Measurements from ENCODE around the gene GGT6. TPM values are rescaled to one million over a fixed set of nuclear protein-coding genes. Genes with fewer than 3 reads are reported as not detected.
"Not testable (repeated sequence)": the region's sequence is repeated elsewhere in the genome, so short reads cannot be mapped to it uniquely, and the experiment has no call there.

GGT6 gene
- total RNA-seq, 2 donors from 2014 or later = not detected

GRCh38 chr17:4587195-4587594 is 26.8 kb upstream of the GGT6 start:
- no peak for DNase-seq (ENCODE audit: low spot score)
- no peaks in the 10 kb centered on the region for H3K36me3 Mint-ChIP-seq
- no peaks in the 10 kb centered on the region for H3K9me3 Mint-ChIP-seq
- H3K4me3 Mint-ChIP-seq = no peak overlapping the region
- H3K27me3 Mint-ChIP-seq = peaks cover 29 to 30% of the 10 kb centered on the region in 2 donors
- no peak for ATAC-seq
- H3K4me1 Mint-ChIP-seq (ENCODE audit: low read depth in 2 of 2) = peaks cover 0 to 6% of the 10 kb centered on the region in 2 donors
- H3K27ac Mint-ChIP-seq = no peak overlapping the region

- Mint-ChIP-seq H3K36me3 (no peaks in the 10 kb centered on the region), H3K4me3 (no peak overlapping the region), H3K27ac (no peak overlapping the region), H3K27me3 (peaks cover 30 to 33% of the 10 kb centered on the region in 2 donors), H3K9me3 (no peaks in the 10 kb centered on the region), H3K4me1 (ENCODE audit: low read depth in 2 of 2) (peaks cover 0 to 6% of the 10 kb centered on the region in 2 donors)
- ATAC-seq = no peak
- no peak for DNase-seq (ENCODE audit: low spot score)
These were observed 25.7 kb upstream of the GGT6 start for GRCh38 chr17:4586043-4586442.

- H3K27me3 Mint-ChIP-seq = peaks cover 27 to 34% of the 10 kb centered on the region in 2 donors
- no peaks in the 10 kb centered on the region for H3K9me3 Mint-ChIP-seq
- ATAC-seq (no peak), DNase-seq (ENCODE audit: low spot score) (no peak)
- H3K27ac Mint-ChIP-seq = no peak overlapping the region
- H3K36me3 Mint-ChIP-seq = no peaks in the 10 kb centered on the region
- no peak overlapping the region for H3K4me3 Mint-ChIP-seq
- peaks cover 0 to 6% of the 10 kb centered on the region in 2 donors for H3K4me1 Mint-ChIP-seq (ENCODE audit: low read depth in 2 of 2)
These were observed 25.2 kb upstream of the GGT6 start for GRCh38 chr17:4585638-4585994.

GRCh38 chr17:4584917-4585637 is 24.7 kb upstream of the GGT6 start:
- H3K36me3 Mint-ChIP-seq = no peaks in the 10 kb centered on the region
- DNase-seq (ENCODE audit: low spot score) = no peak
- peaks cover 22 to 29% of the 10 kb centered on the region in 2 donors for H3K27me3 Mint-ChIP-seq
- H3K4me3 Mint-ChIP-seq = no peak overlapping the region
- no peak for ATAC-seq
- H3K27ac Mint-ChIP-seq = no peak overlapping the region
- H3K4me1 Mint-ChIP-seq (ENCODE audit: low read depth in 2 of 2) = peaks cover 0 to 6% of the 10 kb centered on the region in 2 donors
- no peaks in the 10 kb centered on the region for H3K9me3 Mint-ChIP-seq

- H3K27ac Mint-ChIP-seq = no peak within 1 kb of the TSS
- no peaks in the 10 kb centered on the region for H3K9me3 Mint-ChIP-seq
- DNase-seq (ENCODE audit: low spot score) (peak; percentile 54), ATAC-seq (no peak)
- no peaks in the 10 kb centered on the region for H3K36me3 Mint-ChIP-seq
- H3K27me3 Mint-ChIP-seq = peaks cover 21 to 29% of the 10 kb centered on the region in 2 donors
- peaks cover 0 to 6% of the 10 kb centered on the region in 2 donors for H3K4me1 Mint-ChIP-seq (ENCODE audit: low read depth in 2 of 2)
- H3K4me3 Mint-ChIP-seq = peak within 1 kb of the TSS; percentile 40
These were observed 23.9 kb upstream of the GGT6 start, which contains the start of gene SMTNL2 for GRCh38 chr17:4584101-4584916. SMTNL2 (plus strand) TSS chr17:4584529; CDS start chr17:4584606, 77 bp downstream.

GRCh38 chr17:4583782-4584100 is 23.4 kb upstream of the GGT6 start:
- no peak for ATAC-seq
- no peak for DNase-seq (ENCODE audit: low spot score)
- Mint-ChIP-seq H3K9me3 (no peaks in the 10 kb centered on the region), H3K27me3 (peaks cover 21 to 29% of the 10 kb centered on the region in 2 donors), H3K36me3 (no peaks in the 10 kb centered on the region), H3K27ac (no peak overlapping the region), H3K4me3 (peak overlapping the region; percentile 40), H3K4me1 (ENCODE audit: low read depth in 2 of 2) (peaks cover 0 to 6% of the 10 kb centered on the region in 2 donors)

- H3K27me3 Mint-ChIP-seq = peaks cover 21 to 29% of the 10 kb centered on the region in 2 donors
These were observed 22.8 kb upstream of the GGT6 start for GRCh38 chr17:4583206-4583605.

GRCh38 chr17:4582691-4583090 is 22.3 kb upstream of the GGT6 start:
- no peaks in the 10 kb centered on the region for H3K36me3 Mint-ChIP-seq
- ATAC-seq = no peak
- no peak overlapping the region for H3K4me3 Mint-ChIP-seq
- H3K4me1 Mint-ChIP-seq (ENCODE audit: low read depth in 2 of 2) = peaks cover 0 to 6% of the 10 kb centered on the region in 2 donors
- H3K27me3 Mint-ChIP-seq = peaks cover 21 to 29% of the 10 kb centered on the region in 2 donors
- no peak for DNase-seq (ENCODE audit: low spot score)
- H3K9me3 Mint-ChIP-seq = no peaks in the 10 kb centered on the region
- H3K27ac Mint-ChIP-seq = no peak overlapping the region

More at GRCh38 chr17:4583206-4583605, 22.8 kb upstream of the GGT6 start:
- H3K27ac Mint-ChIP-seq = no peak overlapping the region
- no peaks in the 10 kb centered on the region for H3K9me3 Mint-ChIP-seq
- DNase-seq (ENCODE audit: low spot score) (no peak), ATAC-seq (no peak)
- no peak overlapping the region for H3K4me3 Mint-ChIP-seq
- H3K36me3 Mint-ChIP-seq = no peaks in the 10 kb centered on the region
- H3K4me1 Mint-ChIP-seq (ENCODE audit: low read depth in 2 of 2) = peaks cover 0 to 6% of the 10 kb centered on the region in 2 donors

- no peak overlapping the region for H3K4me3 Mint-ChIP-seq
- DNase-seq (ENCODE audit: low spot score) (peak; percentile 49), ATAC-seq (no peak)
- H3K27me3 Mint-ChIP-seq = peaks cover 21 to 29% of the 10 kb centered on the region in 2 donors
- no peak overlapping the region for H3K27ac Mint-ChIP-seq
- no peaks in the 10 kb centered on the region for H3K36me3 Mint-ChIP-seq
- H3K9me3 Mint-ChIP-seq = no peaks in the 10 kb centered on the region
- peaks cover 0 to 6% of the 10 kb centered on the region in 2 donors for H3K4me1 Mint-ChIP-seq (ENCODE audit: low read depth in 2 of 2)
These were observed 21.7 kb upstream of the GGT6 start for GRCh38 chr17:4582101-4582501.

GRCh38 chr17:4580291-4580690 is 19.9 kb upstream of the GGT6 start:
- Mint-ChIP-seq H3K4me3 (no peak overlapping the region), H3K36me3 (no peaks in the 10 kb centered on the region), H3K27me3 (peaks cover 10 to 20% of the 10 kb centered on the region in 2 donors), H3K4me1 (ENCODE audit: low read depth in 2 of 2) (peaks cover 0 to 6% of the 10 kb centered on the region in 2 donors), H3K9me3 (no peaks in the 10 kb centered on the region), H3K27ac (no peak overlapping the region)
- ATAC-seq (no peak), DNase-seq (ENCODE audit: low spot score) (no peak)

GRCh38 chr17:4579678-4580077 is 19.3 kb upstream of the GGT6 start:
- H3K36me3 Mint-ChIP-seq = no peaks in the 10 kb centered on the region
- H3K27ac Mint-ChIP-seq = no peak overlapping the region
- no peak for DNase-seq (ENCODE audit: low spot score)
- H3K4me3 Mint-ChIP-seq = no peak overlapping the region
- peaks cover 10 to 18% of the 10 kb centered on the region in 2 donors for H3K27me3 Mint-ChIP-seq
- peaks cover 0 to 6% of the 10 kb centered on the region in 2 donors for H3K4me1 Mint-ChIP-seq (ENCODE audit: low read depth in 2 of 2)
- ATAC-seq = no peak
- no peaks in the 10 kb centered on the region for H3K9me3 Mint-ChIP-seq

GRCh38 chr17:4578349-4578748 is 18.0 kb upstream of the GGT6 start:
- H3K4me3 Mint-ChIP-seq; ATAC-seq; H3K4me1 Mint-ChIP-seq (ENCODE audit: low read depth in 2 of 2); H3K9me3 Mint-ChIP-seq; H3K27ac Mint-ChIP-seq; DNase-seq (ENCODE audit: low spot score); H3K36me3 Mint-ChIP-seq: not testable (repeated sequence)
- H3K27me3 Mint-ChIP-seq = peaks cover 4 to 13% of the 10 kb centered on the region in 2 donors

GRCh38 chr17:4577386-4577993 is 17.1 kb upstream of the GGT6 start:
- ATAC-seq (no peak), DNase-seq (ENCODE audit: low spot score) (no peak)
- Mint-ChIP-seq H3K9me3 (no peaks in the 10 kb centered on the region), H3K4me3 (no peak overlapping the region), H3K4me1 (ENCODE audit: low read depth in 2 of 2) (peaks cover 11% of the 10 kb centered on the region in 2 donors), H3K27ac (no peak overlapping the region), H3K36me3 (no peaks in the 10 kb centered on the region), H3K27me3 (peaks cover 0 to 13% of the 10 kb centered on the region in 2 donors)

Data from natural killer cell treated with Interleukin-12 subunit alpha and Interleukin-12 subunit beta and Interleukin-15 and Interleukin-18, amount 100 ng/mL, for 72 hours (primary cell).